GM19035 (cell line): ENCODE data around the gene COMMD7.

ENCODE experiments used
- ATAC-seq: cut with Tn5 transposase; IDR thresholded peaks from one replicate; pipeline ENCODE4 v1.9.1; 2021; ENCODE audit not compliant: unreplicated experiment

COMMD7 gene

GRCh38 chr20:32680544-32681174, 62.6 kb downstream of the COMMD7 start:
- no peak for ATAC-seq

- ATAC-seq, result no peak
Measured at GRCh38 chr20:32678948-32679347, 64.3 kb downstream of the COMMD7 start.

GRCh38 chr20:32675223-32675975, 67.9 kb downstream of the COMMD7 start:
- ATAC-seq, result no peak

GRCh38 chr20:32674362-32674789, 68.9 kb downstream of the COMMD7 start:
- no peak for ATAC-seq

- ATAC-seq, result peak; percentile 65
Measured at GRCh38 chr20:32672982-32673851, 70.0 kb downstream of the COMMD7 start.

- peak; percentile 7 for ATAC-seq
Measured at GRCh38 chr20:32672394-32672981, 70.8 kb downstream of the COMMD7 start.

GRCh38 chr20:32670773-32671455, 72.4 kb downstream of the COMMD7 start:
- peak; percentile 61 for ATAC-seq

GRCh38 chr20:32667027-32667426, 76.2 kb downstream of the COMMD7 start:
- ATAC-seq, result no peak

GRCh38 chr20:32664678-32665159, 78.5 kb downstream of the COMMD7 start:
- no peak for ATAC-seq

GRCh38 chr20:32664012-32664677, 79.1 kb downstream of the COMMD7 start:
- no peak for ATAC-seq

- no peak for ATAC-seq
Measured at GRCh38 chr20:32663335-32664011, 79.8 kb downstream of the COMMD7 start.

GRCh38 chr20:32661820-32662528, 81.3 kb downstream of the COMMD7 start:
- no peak for ATAC-seq

- ATAC-seq, result no peak
Measured at GRCh38 chr20:32660661-32661060, 82.6 kb downstream of the COMMD7 start.

- no peak for ATAC-seq
Measured at GRCh38 chr20:32656827-32657226, 86.4 kb downstream of the COMMD7 start.

- no peak for ATAC-seq
Measured at GRCh38 chr20:32655903-32656512, 87.3 kb downstream of the COMMD7 start.

- ATAC-seq, result no peak
Measured at GRCh38 chr20:32652739-32653526, 90.3 kb downstream of the COMMD7 start.
